Nephron (organoid): Measurements from ENCODE around the gene DHRS7.

Source experiments
- H3K27ac Mint-ChIP-seq, 3 experiments: 2 replicates each; pipeline ENCODE4 v1.8.0; 2020; ENCODE audit warnings: mixed read lengths in 3 of 3, mild to moderate bottlenecking in 2 of 3, moderate library complexity in 1 of 3
- H3K27me3 Mint-ChIP-seq: 2 replicates; pipeline ENCODE4 v1.8.0; 2021; ENCODE audit warnings: low read depth, mild to moderate bottlenecking, moderate library complexity, mixed read lengths
- H3K36me3 Mint-ChIP-seq: 2 replicates; pipeline ENCODE4 v1.8.0; 2020; ENCODE audit warnings: low read depth, mixed read lengths
- H3K4me1 Mint-ChIP-seq: 2 replicates; pipeline ENCODE4 v1.8.0; 2020; ENCODE audit warnings: mixed read lengths
- H3K4me3 Mint-ChIP-seq, 3 experiments: 2 replicates each; pipeline ENCODE4 v1.8.0; 2020; ENCODE audit warnings: mild to moderate bottlenecking in 3 of 3, mixed read lengths in 3 of 3, moderate library complexity in 2 of 3
- H3K9me3 Mint-ChIP-seq: 2 replicates; pipeline ENCODE4 v1.8.0; 2020; ENCODE audit warnings: mixed read lengths
- TF ChIP-seq, protein P1 (sequence below), 3 experiments: fragments of 200-600 bp; sonication (generic); IDR thresholded peaks; one replicate each; pipeline ENCODE4 v1.5.0; 2021; ENCODE audit warnings: antibody characterized with exemption in 3 of 3; ENCODE audit not compliant: unreplicated experiment in 3 of 3

DHRS7 gene

DNA sequence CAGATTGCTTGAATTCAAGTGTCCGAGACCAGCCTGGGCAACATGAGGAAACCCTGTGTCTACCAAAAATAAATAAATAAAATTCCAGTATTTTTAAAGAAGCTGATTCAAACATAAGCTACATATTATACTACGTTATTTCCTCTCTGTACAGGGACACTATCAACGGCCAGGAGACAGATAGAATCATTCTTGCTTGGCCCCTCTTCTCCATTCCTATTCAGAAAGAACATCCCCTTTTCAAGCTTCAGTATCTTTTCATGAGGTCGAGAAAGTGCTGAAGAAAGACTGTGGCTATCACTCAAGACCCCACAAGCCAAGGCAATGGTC is 314 bp upstream of the DHRS7 start:
- TF ChIP-seq, protein P1, sequence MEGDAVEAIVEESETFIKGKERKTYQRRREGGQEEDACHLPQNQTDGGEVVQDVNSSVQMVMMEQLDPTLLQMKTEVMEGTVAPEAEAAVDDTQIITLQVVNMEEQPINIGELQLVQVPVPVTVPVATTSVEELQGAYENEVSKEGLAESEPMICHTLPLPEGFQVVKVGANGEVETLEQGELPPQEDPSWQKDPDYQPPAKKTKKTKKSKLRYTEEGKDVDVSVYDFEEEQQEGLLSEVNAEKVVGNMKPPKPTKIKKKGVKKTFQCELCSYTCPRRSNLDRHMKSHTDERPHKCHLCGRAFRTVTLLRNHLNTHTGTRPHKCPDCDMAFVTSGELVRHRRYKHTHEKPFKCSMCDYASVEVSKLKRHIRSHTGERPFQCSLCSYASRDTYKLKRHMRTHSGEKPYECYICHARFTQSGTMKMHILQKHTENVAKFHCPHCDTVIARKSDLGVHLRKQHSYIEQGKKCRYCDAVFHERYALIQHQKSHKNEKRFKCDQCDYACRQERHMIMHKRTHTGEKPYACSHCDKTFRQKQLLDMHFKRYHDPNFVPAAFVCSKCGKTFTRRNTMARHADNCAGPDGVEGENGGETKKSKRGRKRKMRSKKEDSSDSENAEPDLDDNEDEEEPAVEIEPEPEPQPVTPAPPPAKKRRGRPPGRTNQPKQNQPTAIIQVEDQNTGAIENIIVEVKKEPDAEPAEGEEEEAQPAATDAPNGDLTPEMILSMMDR (IDR thresholded peaks at IDR 0.05; ENCODE audit: unreplicated experiment in 3 of 3): peak in 1 of 3 experiments; percentile 53
- peak overlapping the region; percentile 84 to 98 (median 84) for H3K27ac Mint-ChIP-seq
- H3K4me1 Mint-ChIP-seq: peaks cover 39% of the 10 kb centered on the region
- H3K4me3 Mint-ChIP-seq: peak overlapping the region; percentile 78 to 90 (median 87)
- peaks cover 8% of the 10 kb centered on the region for H3K36me3 Mint-ChIP-seq
- no peaks in the 10 kb centered on the region for H3K27me3 Mint-ChIP-seq
- no peaks in the 10 kb centered on the region for H3K9me3 Mint-ChIP-seq

GRCh38 chr14:60164404-60164711 is 840 bp downstream of the DHRS7 start:
- Mint-ChIP-seq H3K4me3 (peak overlapping the region; percentile 92 to 98 (median 96)), H3K36me3 (peaks cover 13% of the 10 kb centered on the region), H3K27me3 (no peaks in the 10 kb centered on the region), H3K9me3 (no peaks in the 10 kb centered on the region), H3K4me1 (peaks cover 44% of the 10 kb centered on the region), H3K27ac (peak overlapping the region; percentile 98 to 99 (median 98))
- TF ChIP-seq, protein P1 (IDR thresholded peaks at IDR 0.05; ENCODE audit: unreplicated experiment in 3 of 3): no peak

DNA sequence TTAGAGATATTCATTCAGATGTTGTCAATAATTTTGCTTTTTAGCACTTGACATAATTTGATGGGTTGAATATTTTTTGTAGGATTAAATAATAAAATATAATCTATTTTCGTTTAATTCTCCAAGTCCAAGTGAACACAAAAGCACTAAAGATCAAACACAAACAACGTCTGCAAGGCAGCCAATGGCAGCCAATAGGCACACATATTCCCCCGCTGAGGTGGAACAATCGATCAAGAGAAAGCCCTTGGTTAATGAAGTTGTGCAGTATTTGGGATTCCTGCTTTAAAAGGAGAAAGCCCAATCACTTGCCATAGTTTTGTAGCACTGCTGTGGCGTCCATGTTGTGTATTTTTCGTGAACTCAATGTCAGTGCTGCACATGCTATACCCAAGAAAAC is 1.5 kb downstream of the DHRS7 start:
- TF ChIP-seq, protein P1 (IDR thresholded peaks at IDR 0.05; ENCODE audit: unreplicated experiment in 3 of 3): no peak
- H3K27me3 Mint-ChIP-seq: no peaks in the 10 kb centered on the region
- no peak overlapping the region for H3K27ac Mint-ChIP-seq
- peaks cover 13% of the 10 kb centered on the region for H3K36me3 Mint-ChIP-seq
- peaks cover 47% of the 10 kb centered on the region for H3K4me1 Mint-ChIP-seq
- H3K4me3 Mint-ChIP-seq: peak overlapping the region; percentile 92 to 98 (median 96)
- H3K9me3 Mint-ChIP-seq: no peaks in the 10 kb centered on the region

DNA sequence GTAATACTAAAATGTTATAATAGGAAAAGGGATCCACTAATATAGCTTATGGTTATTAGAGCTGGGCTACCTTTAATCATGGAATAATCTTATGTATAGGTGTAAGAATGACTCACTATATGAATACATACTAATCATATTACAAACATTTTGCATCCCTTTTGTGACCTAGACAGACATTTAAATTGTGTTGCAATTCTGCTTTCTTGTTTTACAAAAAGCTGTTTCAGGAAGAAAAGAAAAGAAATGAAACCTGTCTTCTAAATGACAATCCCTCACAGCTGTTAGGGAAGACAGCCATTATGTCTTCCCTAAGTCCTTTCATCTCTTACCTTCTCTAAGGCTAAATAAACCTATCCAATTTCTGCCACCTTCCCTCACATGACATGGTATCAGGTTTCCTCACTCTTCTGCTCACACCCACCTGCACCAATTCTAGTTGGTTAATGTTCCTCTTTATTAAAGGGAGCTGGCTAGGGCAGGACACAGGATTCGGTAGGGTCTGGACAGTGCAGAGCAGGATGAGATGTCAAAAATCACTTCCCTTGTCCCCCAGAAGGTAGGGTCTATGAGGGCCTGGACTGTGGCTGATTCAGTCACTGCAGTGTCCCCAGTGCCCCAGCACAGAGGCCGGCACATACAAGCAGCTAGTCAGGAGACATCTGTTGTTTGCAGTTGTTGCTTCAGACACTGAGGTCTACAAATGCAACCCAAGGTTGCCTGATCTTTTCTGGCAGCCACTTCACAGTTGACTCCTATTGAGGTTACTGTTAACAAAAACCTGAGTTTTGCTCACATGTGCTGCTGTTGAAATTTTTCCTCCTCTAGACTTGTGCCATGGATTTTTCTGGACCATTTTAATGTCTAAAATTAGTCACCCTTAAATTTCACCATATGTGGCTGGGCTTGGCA is 3.7 kb downstream of the DHRS7 start:
- H3K27ac Mint-ChIP-seq: peak overlapping the region; percentile 46 to 76 (median 68)
- H3K27me3 Mint-ChIP-seq: no peaks in the 10 kb centered on the region
- H3K36me3 Mint-ChIP-seq: peaks cover 17% of the 10 kb centered on the region
- peaks cover 45% of the 10 kb centered on the region for H3K4me1 Mint-ChIP-seq
- H3K9me3 Mint-ChIP-seq: no peaks in the 10 kb centered on the region
- TF ChIP-seq, protein P1 (IDR thresholded peaks at IDR 0.05; ENCODE audit: unreplicated experiment in 3 of 3): no peak
- H3K4me3 Mint-ChIP-seq: peak overlapping the region in 2 of 3 experiments; percentile 1 to 48

GRCh38 chr14:60160422-60160821 is 4.8 kb downstream of the DHRS7 start:
- H3K27me3 Mint-ChIP-seq: no peaks in the 10 kb centered on the region
- TF ChIP-seq, protein P1 (IDR thresholded peaks at IDR 0.05; ENCODE audit: unreplicated experiment in 3 of 3): no peak
- H3K36me3 Mint-ChIP-seq: peaks cover 25% of the 10 kb centered on the region
- peak overlapping the region in 1 of 3 experiments; percentile 76 for H3K27ac Mint-ChIP-seq
- peaks cover 36% of the 10 kb centered on the region for H3K4me1 Mint-ChIP-seq
- no peak overlapping the region for H3K4me3 Mint-ChIP-seq
- no peaks in the 10 kb centered on the region for H3K9me3 Mint-ChIP-seq

DNA sequence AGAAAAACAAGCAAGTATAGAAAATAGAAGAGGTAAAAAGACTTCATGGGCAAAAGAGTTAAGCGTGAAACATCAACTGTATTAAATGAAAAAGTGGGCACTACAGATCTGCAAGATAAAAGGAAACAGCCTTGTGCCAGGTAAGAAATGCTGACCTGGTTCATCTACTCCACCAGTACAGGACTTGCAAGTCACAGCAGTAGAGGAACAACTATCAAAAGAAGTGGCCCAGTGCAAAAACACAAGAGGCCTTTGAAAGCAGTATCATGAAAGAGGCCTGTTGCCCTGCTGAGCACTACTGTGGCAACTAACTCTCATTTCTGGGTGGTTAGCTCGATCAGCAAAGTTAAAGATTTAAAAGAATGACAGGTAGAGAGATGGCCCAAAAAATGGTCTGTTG is 10.5 kb downstream of the DHRS7 start:
- Mint-ChIP-seq H3K9me3 (no peaks in the 10 kb centered on the region), H3K4me3 (no peak overlapping the region), H3K36me3 (peaks cover 64% of the 10 kb centered on the region), H3K27ac (no peak overlapping the region), H3K27me3 (no peaks in the 10 kb centered on the region), H3K4me1 (peaks cover 11% of the 10 kb centered on the region)
- TF ChIP-seq, protein P1 (IDR thresholded peaks at IDR 0.05; ENCODE audit: unreplicated experiment in 3 of 3): no peak
